PFSK-1 (cell line): ENCODE measurements around the gene SLC6A6.

ENCODE experiments used
- FOXP2 ChIP-seq: optimal IDR thresholded peaks from 2 replicates; pipeline ENCODE3; 2011; ENCODE audit warnings: borderline replicate concordance, control low read depth, inconsistent platforms; ENCODE audit not compliant: insufficient read depth; ENCODE audit errors: extremely low read length, extremely low read depth
- POLR2AphosphoS5 ChIP-seq: IDR thresholded peaks from 2 replicates; pipeline ENCODE4 v1.6.1; 2012; ENCODE audit warnings: low read depth, mild to moderate bottlenecking, control low read depth, low read length, moderate library complexity
- REST ChIP-seq, 2 experiments: IDR thresholded peaks; 2 replicates each; pipeline versions ENCODE4 v1.6.1 to v1.8.0; 2011 to 2012; ENCODE audit warnings: low read depth in 2 of 2, low read length in 2 of 2, control low read depth in 1 of 2, inconsistent platforms in 1 of 2, mild to moderate bottlenecking in 1 of 2, moderate library complexity in 1 of 2; ENCODE audit not compliant: insufficient read depth in 1 of 2
- SIN3A ChIP-seq: IDR thresholded peaks from 2 replicates; pipeline ENCODE4 v1.6.1; 2012; ENCODE audit warnings: mild to moderate bottlenecking, low read length, moderate library complexity, borderline replicate concordance; ENCODE audit not compliant: insufficient read depth
- TAF1 ChIP-seq: IDR thresholded peaks from 2 replicates; pipeline ENCODE4 v1.6.1; 2012; ENCODE audit warnings: low read length, control low read depth, borderline replicate concordance; ENCODE audit not compliant: insufficient read depth

The SLC6A6 gene

GRCh38 chr3:14397531-14397930 lies 4.9 kb upstream of the SLC6A6 start:
- TF ChIP-seq TAF1 (no peak), SIN3A (no peak), REST (IDR thresholded peaks at IDR 0.05; ENCODE audit: insufficient read depth in 1 of 2, low read depth in 2 of 2, low read length in 2 of 2) (no peak), FOXP2 (no peak), POLR2AphosphoS5 (no peak)

- TF ChIP-seq TAF1: no peak
- TF ChIP-seq REST (IDR thresholded peaks at IDR 0.05; ENCODE audit: insufficient read depth in 1 of 2, low read depth in 2 of 2, low read length in 2 of 2): 0 out of 4 replicates have a peak, but pooled peaks of 1 of the 2 experiments have one; percentile 37
- TF ChIP-seq POLR2AphosphoS5: no peak
- no peak for TF ChIP-seq FOXP2
- TF ChIP-seq SIN3A: no peak
Measured at GRCh38 chr3:14397940-14398796, 4.2 kb upstream of the SLC6A6 start.

GRCh38 chr3:14398797-14399106 lies 3.7 kb upstream of the SLC6A6 start:
- no peak for TF ChIP-seq FOXP2
- no peak for TF ChIP-seq SIN3A
- no peak for TF ChIP-seq REST (IDR thresholded peaks at IDR 0.05; ENCODE audit: insufficient read depth in 1 of 2, low read depth in 2 of 2, low read length in 2 of 2)
- no peak for TF ChIP-seq POLR2AphosphoS5
- TF ChIP-seq TAF1: no peak

GRCh38 chr3:14401692-14402303 lies 608 bp upstream of the SLC6A6 start:
- TF ChIP-seq REST (IDR thresholded peaks at IDR 0.05; ENCODE audit: insufficient read depth in 1 of 2, low read depth in 2 of 2, low read length in 2 of 2) (no peak), TAF1 (no peak), FOXP2 (no peak)
